Mesodermal cell (in vitro differentiated cells): ENCODE data around the gene ADGRD2.
A peak's percentile ranks its signal among the peaks of the same experiment; 100 is the strongest.

ENCODE experiments used
- H3K27ac ChIP-seq: 2 replicates; pipeline ENCODE4 v1.7.0; 2013; ENCODE audit warnings: mild to moderate bottlenecking, low read depth, low read length, moderate library complexity; ENCODE audit not compliant: severe bottlenecking
- H3K36me3 ChIP-seq: 2 replicates; pipeline ENCODE4 v1.7.1; 2013; ENCODE audit warnings: mild to moderate bottlenecking, low read length, moderate library complexity; ENCODE audit not compliant: control insufficient read depth, insufficient read depth
- H3K4me1 ChIP-seq: one replicate; pipeline ENCODE4 v1.7.1; 2013; ENCODE audit warnings: mild to moderate bottlenecking, low read length; ENCODE audit not compliant: insufficient read depth, control insufficient read depth, poor library complexity, severe bottlenecking
- H3K4me3 ChIP-seq: 2 replicates; pipeline ENCODE4 v1.7.0; 2013; ENCODE audit warnings: low read length, control low read depth, mild to moderate bottlenecking; ENCODE audit not compliant: insufficient read depth, poor library complexity, severe bottlenecking; ENCODE audit errors: extremely low read depth
- H3K9me3 ChIP-seq: 2 replicates; pipeline ENCODE4 v1.7.1; 2013; ENCODE audit warnings: mild to moderate bottlenecking, low read length, moderate library complexity; ENCODE audit not compliant: control insufficient read depth
- WGBS, 2 experiments: methylation state at CpG; one replicate each; pipeline ENCODE4 v1.1.5; 2013; ENCODE audit warnings: missing lambda C conversion rate in 2 of 2; ENCODE audit not compliant: insufficient coverage in 2 of 2; 5-methylcytosine and 5-hydroxymethylcytosine counted together

The ADGRD2 gene

DNA sequence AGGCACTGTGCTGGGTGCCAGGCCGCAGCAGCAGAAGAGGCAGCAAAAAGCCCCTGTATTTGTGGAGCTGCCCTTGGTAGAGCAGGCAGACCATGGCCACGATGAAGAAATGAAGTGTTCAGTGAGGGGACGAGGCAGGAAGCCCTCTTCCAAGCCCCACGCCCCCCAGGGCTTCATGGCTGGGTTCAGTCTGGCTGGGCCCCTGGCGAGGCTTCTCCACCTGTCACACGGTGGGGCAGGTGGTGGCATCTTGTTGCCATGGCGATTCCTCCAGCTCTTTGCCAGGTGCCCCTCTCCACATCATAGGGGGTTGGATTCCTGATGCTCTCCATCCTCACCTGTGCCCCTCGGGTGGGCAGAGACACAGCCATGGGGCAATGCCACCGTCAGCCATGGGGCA lies 21.5 kb downstream of the ADGRD2 start:
- 82 to 89% methylated on average over 9 of the region's 9 CpGs for WGBS, 2 experiments
- H3K4me1 ChIP-seq: no peaks in the 10 kb centered on the region
- no peak overlapping the region for H3K27ac ChIP-seq
- H3K4me3 ChIP-seq: no peak overlapping the region
- no peaks in the 10 kb centered on the region for H3K36me3 ChIP-seq
- no peaks in the 10 kb centered on the region for H3K9me3 ChIP-seq

DNA sequence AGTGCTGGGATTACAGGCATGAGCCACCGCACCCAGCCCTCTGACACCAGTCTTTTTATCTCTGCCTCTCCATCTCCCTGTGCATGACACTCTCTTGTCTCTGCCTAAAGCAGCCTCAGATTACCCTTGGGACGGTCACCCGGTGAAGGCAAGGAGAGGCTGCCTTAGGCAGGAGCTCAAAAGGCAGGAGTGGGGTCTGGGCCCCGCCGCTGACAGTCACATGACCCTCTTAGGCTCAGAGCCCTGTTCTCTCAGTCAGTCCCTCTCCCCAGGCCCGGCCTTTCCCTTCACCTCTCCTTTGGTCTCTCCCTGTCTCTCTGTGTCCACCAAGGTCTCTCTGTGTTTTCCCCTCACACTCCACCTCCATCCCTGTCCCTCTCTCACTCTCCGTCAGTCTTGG lies 22.5 kb downstream of the ADGRD2 start:
- H3K4me3 ChIP-seq: no peak overlapping the region
- H3K4me1 ChIP-seq: no peaks in the 10 kb centered on the region
- 80 to 90% methylated on average over 5 to 7 of the region's 7 CpGs for WGBS, 2 experiments
- no peaks in the 10 kb centered on the region for H3K36me3 ChIP-seq
- no peak overlapping the region for H3K27ac ChIP-seq
- no peaks in the 10 kb centered on the region for H3K9me3 ChIP-seq

DNA sequence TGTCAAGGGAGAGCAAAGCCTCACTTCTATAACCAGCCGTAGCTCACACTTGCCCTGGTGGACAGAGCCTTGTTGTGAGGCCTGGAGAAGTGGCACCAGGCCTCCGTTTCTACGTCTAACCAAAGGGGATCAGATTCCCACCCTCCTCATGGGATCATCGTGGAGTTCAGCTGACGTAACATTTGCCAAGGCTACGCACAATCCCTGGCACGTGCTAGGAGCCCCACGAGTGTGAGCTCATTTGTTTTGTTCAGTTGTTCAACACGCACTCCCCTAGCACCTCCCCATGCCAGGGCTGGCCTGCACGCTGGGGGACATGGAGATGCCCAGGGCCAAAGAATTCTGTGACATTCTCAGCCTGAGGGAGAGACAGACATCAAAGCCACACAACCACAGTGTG lies 23.1 kb downstream of the ADGRD2 start:
- Histone ChIP-seq H3K4me1 (peaks cover 4% of the 10 kb centered on the region), H3K27ac (no peak overlapping the region), H3K4me3 (no peak overlapping the region), H3K9me3 (no peaks in the 10 kb centered on the region), H3K36me3 (no peaks in the 10 kb centered on the region)
- 89 to 94% methylated on average over 9 to 10 of the region's 10 CpGs for WGBS, 2 experiments

DNA sequence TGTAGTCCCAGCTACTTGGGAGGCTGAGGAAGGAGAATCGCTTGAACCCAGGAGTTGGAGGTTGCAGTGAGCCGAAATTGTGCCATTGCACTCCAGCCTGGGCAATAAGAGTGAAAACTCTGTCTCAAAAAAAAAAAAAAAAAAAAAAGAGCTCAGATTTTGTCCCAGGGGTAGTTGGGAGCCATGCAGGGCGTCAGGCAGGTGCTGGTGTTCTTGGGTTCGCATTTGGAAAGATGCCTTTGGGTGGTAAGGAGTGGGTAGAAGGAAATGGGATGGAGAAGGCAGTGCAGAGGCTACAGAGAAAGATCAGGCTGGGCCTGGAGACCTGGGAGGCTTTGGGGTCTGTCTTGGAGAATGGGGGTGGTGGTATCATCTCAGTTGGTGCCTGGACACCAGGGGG lies 23.9 kb downstream of the ADGRD2 start:
- 61 to 85% methylated on average over 2 of the region's 4 CpGs for WGBS, 2 experiments
- H3K9me3 ChIP-seq: no peaks in the 10 kb centered on the region
- H3K27ac ChIP-seq: no peak overlapping the region
- H3K36me3 ChIP-seq: no peaks in the 10 kb centered on the region
- H3K4me3 ChIP-seq: no peak overlapping the region
- peaks cover 7% of the 10 kb centered on the region for H3K4me1 ChIP-seq

DNA sequence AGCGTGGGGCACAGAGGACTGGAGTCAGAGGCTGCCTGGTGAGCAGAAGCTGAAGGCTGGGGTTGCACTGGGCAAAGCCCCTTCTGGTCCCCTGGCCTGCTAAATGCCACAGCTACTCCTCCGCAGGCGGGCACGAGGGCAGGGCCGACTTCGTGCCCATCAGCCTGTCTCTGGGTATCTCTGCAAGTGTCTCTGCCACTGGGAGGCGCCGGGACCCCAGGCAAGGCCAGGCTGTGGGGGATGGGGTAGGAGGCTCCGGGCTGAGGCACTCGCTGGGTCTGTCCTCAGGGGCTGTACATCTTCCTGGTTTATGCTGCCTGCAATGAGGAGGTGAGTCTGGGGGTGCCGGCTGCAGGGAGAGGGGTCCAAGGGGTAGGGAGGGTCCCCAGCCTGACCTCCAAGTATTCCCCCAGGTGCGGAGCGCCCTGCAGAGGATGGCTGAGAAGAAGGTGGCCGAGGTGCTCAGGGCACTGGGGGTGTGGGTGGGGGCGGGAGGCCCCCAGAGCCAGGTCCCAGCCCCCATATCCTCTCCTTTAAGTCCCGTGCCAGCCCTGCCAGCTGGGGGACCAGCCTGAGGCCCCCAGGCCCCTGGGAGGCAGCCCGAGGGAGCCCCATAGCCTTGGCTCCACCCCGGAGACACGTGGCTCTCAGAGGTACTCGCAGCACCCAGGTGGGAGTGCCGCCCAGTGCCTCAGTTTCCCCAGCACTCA lies 25.1 kb downstream of the ADGRD2 start:
- no peak overlapping the region for H3K4me3 ChIP-seq
- WGBS, 2 experiments: 71 to 77% methylated on average over 9 to 13 of the region's 21 CpGs

DNA sequence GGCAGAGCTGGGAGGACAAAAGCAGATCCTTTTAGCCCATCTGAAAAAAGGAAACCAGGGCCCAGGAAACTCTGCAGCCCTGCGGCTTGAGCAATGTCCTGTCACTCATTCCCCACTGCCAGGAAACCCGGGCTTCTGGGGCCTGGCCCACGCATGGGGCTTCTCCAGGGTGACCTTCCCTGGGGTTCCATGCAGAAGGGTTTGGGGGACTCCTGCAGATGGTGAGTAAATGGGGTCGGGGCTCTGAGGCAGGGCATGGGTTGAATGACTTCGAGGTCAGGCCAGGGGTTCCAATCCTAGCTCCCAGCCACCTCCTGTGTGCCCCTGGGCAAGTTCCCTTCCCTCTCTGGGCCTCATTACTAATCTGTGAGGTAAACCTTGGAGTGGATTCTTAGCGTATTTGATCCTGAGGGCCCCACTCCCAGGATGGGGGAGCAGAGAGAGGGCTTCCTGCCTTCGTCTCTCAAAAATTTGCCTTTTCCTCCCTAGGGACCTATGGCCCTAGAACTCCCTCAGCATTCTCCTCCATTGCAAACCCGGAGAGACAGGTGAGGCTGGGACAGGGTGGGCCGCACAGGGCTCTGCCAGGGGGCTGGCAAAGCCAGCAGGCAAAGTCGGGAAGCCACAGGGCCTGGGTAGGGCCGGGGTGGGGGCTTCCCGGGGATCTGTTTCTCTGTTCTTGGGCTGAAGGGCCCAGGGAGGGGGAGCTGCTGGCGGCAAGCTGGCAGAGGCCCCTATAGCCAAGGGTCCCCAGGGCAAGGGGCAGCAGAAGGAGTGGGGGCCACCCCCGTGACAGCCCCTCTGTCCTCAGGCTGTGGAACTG lies 25.8 kb downstream of the ADGRD2 start:
- 79 to 82% methylated on average over 6 to 12 of the region's 14 CpGs for WGBS, 2 experiments
- no peaks in the 10 kb centered on the region for H3K36me3 ChIP-seq
- H3K9me3 ChIP-seq: no peaks in the 10 kb centered on the region
- H3K4me3 ChIP-seq: no peak overlapping the region
- H3K27ac ChIP-seq: no peak overlapping the region
- H3K4me1 ChIP-seq: peaks cover 7% of the 10 kb centered on the region

More for the DNA sequence above, 25.1 kb downstream of the ADGRD2 start:
- no peak overlapping the region for H3K27ac ChIP-seq
- no peaks in the 10 kb centered on the region for H3K9me3 ChIP-seq
- H3K36me3 ChIP-seq: no peaks in the 10 kb centered on the region
- peaks cover 7% of the 10 kb centered on the region for H3K4me1 ChIP-seq

DNA sequence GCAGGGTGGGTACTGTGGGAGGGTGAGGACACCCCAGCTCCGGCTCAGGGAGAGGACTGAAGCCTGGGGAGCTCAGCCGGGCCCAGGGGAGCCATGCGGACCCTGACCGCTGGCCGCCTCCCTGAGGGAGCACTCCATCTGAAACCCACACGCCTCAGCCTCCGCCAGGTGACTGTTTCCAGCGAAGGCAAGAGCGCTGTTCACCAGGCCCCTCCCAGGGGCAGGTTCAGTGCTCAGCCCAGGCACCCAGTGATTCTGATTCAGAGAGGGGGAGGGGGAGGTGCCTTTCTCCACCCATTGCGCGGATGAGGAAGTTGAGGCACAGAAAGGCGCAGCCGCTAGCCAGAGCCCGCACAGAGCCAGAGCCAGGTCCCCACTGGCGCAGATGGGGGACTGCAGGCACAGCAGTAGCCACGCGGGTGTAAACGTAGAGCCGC lies 27.0 kb downstream of the ADGRD2 start:
- H3K36me3 ChIP-seq: no peaks in the 10 kb centered on the region
- H3K4me1 ChIP-seq: peaks cover 7% of the 10 kb centered on the region
- peak overlapping the region; percentile 31 for H3K4me3 ChIP-seq
- H3K9me3 ChIP-seq: no peaks in the 10 kb centered on the region
- 37 to 43% methylated on average over 14 to 15 of the region's 19 CpGs for WGBS, 2 experiments
- H3K27ac ChIP-seq: no peak overlapping the region

DNA sequence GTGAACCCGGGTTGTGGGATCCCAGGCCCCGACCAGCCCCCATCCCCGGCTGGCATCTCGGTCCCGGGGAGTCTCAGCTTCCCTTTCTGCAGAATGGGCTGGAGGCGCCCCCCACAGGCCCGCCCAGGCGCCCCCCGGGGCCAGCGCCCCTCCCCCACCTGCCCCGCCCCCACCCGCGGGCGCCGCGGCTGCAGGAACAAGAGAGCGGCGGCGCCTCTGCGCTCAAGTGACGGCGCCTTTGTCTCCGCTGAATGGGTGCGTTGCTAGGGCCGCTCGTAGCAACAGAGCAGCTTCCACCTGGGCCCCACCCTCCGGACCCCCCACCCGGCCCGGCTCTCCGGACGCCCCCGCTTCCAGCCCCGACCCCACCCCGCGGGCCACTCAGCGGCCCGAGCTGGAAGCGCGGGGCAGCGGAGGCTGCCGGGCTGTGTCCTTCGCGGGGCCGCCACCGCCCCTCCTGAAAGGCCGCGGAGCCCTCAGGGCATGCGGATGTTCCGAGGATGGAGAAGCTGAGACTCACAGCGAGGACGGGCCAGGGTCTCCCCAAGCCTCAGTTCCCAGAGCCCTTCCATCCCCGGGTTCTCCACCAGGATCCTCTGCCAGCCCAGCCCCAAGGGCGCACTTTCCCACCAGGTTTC lies 27.5 kb downstream of the ADGRD2 start:
- Histone ChIP-seq H3K4me3 (peak overlapping the region; percentile 31), H3K36me3 (no peaks in the 10 kb centered on the region), H3K27ac (no peak overlapping the region), H3K4me1 (peaks cover 7% of the 10 kb centered on the region), H3K9me3 (no peaks in the 10 kb centered on the region)
- 4 to 8% methylated on average over 15 of the region's 53 CpGs for WGBS, 2 experiments

DNA sequence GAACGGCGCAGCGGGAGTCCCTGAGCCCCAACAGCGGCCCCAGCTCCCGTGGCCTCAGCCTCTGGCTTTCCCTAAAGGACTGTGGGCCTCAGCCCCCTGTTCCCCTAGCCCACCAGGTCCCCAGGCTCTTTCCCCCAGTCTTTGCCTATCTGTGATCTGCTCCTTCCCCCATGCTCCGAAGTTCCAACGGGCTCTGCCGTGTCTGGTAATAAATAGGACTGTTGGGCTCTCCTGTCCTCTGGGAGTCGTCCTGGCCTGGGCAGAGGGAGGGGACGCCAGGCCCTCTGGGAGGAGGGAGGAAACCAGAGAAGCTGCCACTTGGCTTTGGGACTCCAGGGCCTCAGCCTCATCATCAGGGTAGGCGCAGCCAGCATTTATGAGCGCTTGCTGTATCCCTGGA lies 28.1 kb downstream of the ADGRD2 start:
- no peaks in the 10 kb centered on the region for H3K36me3 ChIP-seq
- H3K4me1 ChIP-seq: peaks cover 7% of the 10 kb centered on the region
- H3K4me3 ChIP-seq: peak overlapping the region; percentile 31
- H3K27ac ChIP-seq: peak overlapping the region; percentile 45
- WGBS, 2 experiments: 38 to 39% methylated on average over 11 to 12 of the region's 12 CpGs
- H3K9me3 ChIP-seq: no peaks in the 10 kb centered on the region

DNA sequence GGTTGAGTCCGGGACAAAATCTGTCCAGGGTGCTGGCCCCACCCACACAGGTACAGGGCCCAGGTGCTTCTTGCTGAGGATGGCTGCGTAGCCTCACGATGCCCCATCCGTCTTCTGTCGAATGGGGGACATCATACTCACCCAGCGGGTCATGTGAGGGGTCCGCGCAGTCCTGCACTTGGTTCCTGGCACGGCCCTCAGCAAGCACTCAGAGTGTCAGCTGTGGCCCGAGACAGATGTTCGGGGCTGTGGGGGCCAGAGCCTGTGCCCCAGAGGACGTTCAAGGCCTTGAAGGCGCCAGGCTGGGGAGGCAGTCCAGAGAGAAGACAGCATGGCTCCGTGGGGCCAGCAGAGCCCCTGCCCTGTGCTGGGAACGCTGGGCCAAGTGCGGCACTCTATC lies 29.1 kb downstream of the ADGRD2 start:
- Histone ChIP-seq H3K36me3 (no peaks in the 10 kb centered on the region), H3K4me3 (no peak overlapping the region)
- WGBS, 2 experiments: 91 to 97% methylated on average over 15 to 16 of the region's 16 CpGs

More for the DNA sequence above, 29.1 kb downstream of the ADGRD2 start:
- no peaks in the 10 kb centered on the region for H3K9me3 ChIP-seq
- H3K27ac ChIP-seq: no peak overlapping the region
- peaks cover 7% of the 10 kb centered on the region for H3K4me1 ChIP-seq
